ENCODE data around the gene APBA1.
"Not testable (repeated sequence)": the region's sequence is repeated elsewhere in the genome, so short reads cannot be mapped to it uniquely, and the experiment has no call there.

APBA1 gene

GRCh38 chr9:69604568-69605219, 67.5 kb downstream of the APBA1 start:
- DNase-seq (ENCODE audit: low read depth in 2 of 2): no peak

- no peak for DNase-seq (ENCODE audit: low read depth in 2 of 2)
These were observed 68.5 kb downstream of the APBA1 start for GRCh38 chr9:69603656-69604055.

GRCh38 chr9:69602773-69603172, 69.4 kb downstream of the APBA1 start:
- DNase-seq (ENCODE audit: low read depth in 2 of 2): no peak

GRCh38 chr9:69601698-69602097, 70.5 kb downstream of the APBA1 start:
- no peak for DNase-seq (ENCODE audit: low read depth in 2 of 2)

- DNase-seq (ENCODE audit: low read depth in 2 of 2): no peak
These were observed 71.7 kb downstream of the APBA1 start for GRCh38 chr9:69600314-69601047.

GRCh38 chr9:69599232-69599971, 72.8 kb downstream of the APBA1 start:
- no peak for DNase-seq (ENCODE audit: low read depth in 2 of 2)

GRCh38 chr9:69596906-69597305, 75.3 kb downstream of the APBA1 start:
- DNase-seq (ENCODE audit: low read depth in 2 of 2): not testable (repeated sequence)

- DNase-seq (ENCODE audit: low read depth in 2 of 2): no peak
These were observed 78.0 kb downstream of the APBA1 start for GRCh38 chr9:69594180-69594579.

GRCh38 chr9:69593756-69594155, 78.4 kb downstream of the APBA1 start:
- no peak for DNase-seq (ENCODE audit: low read depth in 2 of 2)

GRCh38 chr9:69593301-69593700, 78.9 kb downstream of the APBA1 start:
- no peak for DNase-seq (ENCODE audit: low read depth in 2 of 2)

- no peak for DNase-seq (ENCODE audit: low read depth in 2 of 2)
These were observed 81.9 kb downstream of the APBA1 start for GRCh38 chr9:69590266-69590665.

- no peak for DNase-seq (ENCODE audit: low read depth in 2 of 2)
These were observed 83.0 kb downstream of the APBA1 start for GRCh38 chr9:69589156-69589555.

- DNase-seq (ENCODE audit: low read depth in 2 of 2): no peak
These were observed 86.6 kb downstream of the APBA1 start for GRCh38 chr9:69585571-69585970.

GRCh38 chr9:69584759-69585158, 87.4 kb downstream of the APBA1 start:
- no peak for DNase-seq (ENCODE audit: low read depth in 2 of 2)

GRCh38 chr9:69583645-69584234, 88.4 kb downstream of the APBA1 start:
- no peak for DNase-seq (ENCODE audit: low read depth in 2 of 2)

GRCh38 chr9:69582544-69583297, 89.5 kb downstream of the APBA1 start:
- DNase-seq (ENCODE audit: low read depth in 2 of 2): no peak

GRCh38 chr9:69582018-69582417, 90.2 kb downstream of the APBA1 start:
- no peak for DNase-seq (ENCODE audit: low read depth in 2 of 2)

GRCh38 chr9:69580582-69581214, 91.5 kb downstream of the APBA1 start:
- DNase-seq (ENCODE audit: low read depth in 2 of 2): no peak

- DNase-seq (ENCODE audit: low read depth in 2 of 2): no peak
These were observed 92.2 kb downstream of the APBA1 start for GRCh38 chr9:69579760-69580581.

GRCh38 chr9:69579032-69579758, 93.0 kb downstream of the APBA1 start:
- no peak for DNase-seq (ENCODE audit: low read depth in 2 of 2)

Data from stimulated activated CD8-positive, alpha-beta memory T cell treated with anti-CD3 and anti-CD28 coated beads, Interleukin-7, amount 100 ng/mL, for 1 hour (primary cell).